IMR-90 (cell line): ENCODE measurements around the gene GALNT9.

Source experiments
- BHLHE40 ChIP-seq: fragments of 150-350 bp; IDR thresholded peaks from 2 replicates; pipeline ENCODE4 v1.6.1; 2016; ENCODE audit warnings: mild to moderate bottlenecking, low read depth, low read length
- CEBPB ChIP-seq: IDR thresholded peaks from 2 replicates; pipeline ENCODE4 v1.6.1; 2012; ENCODE audit warnings: low read depth, low read length, improper control_type of control experiment
- CTCF ChIP-seq: conservative IDR thresholded peaks from 2 replicates; pipeline ENCODE4 v1.5.1; 2012; ENCODE audit warnings: mild to moderate bottlenecking, low read depth, low read length, improper control_type of control experiment
- FOS ChIP-seq: fragments of 150-350 bp; IDR thresholded peaks from 2 replicates; pipeline ENCODE4 v1.6.1; 2016; ENCODE audit warnings: low read depth, low read length
- POLR2A ChIP-seq: IDR thresholded peaks from 2 replicates; pipeline ENCODE4 v1.6.1; 2012; ENCODE audit warnings: mild to moderate bottlenecking, low read depth, low read length
- RAD21 ChIP-seq: IDR thresholded peaks from 2 replicates; pipeline ENCODE4 v1.6.1; 2012; ENCODE audit warnings: low read length, improper control_type of control experiment
- RCOR1 ChIP-seq: IDR thresholded peaks from 2 replicates; pipeline ENCODE4 v1.6.1; 2012; ENCODE audit warnings: mild to moderate bottlenecking, low read length, improper control_type of control experiment; ENCODE audit not compliant: insufficient replicate concordance
- RFX5 ChIP-seq: IDR thresholded peaks from 2 replicates; pipeline ENCODE4 v1.8.0; 2012; ENCODE audit warnings: low read depth, mild to moderate bottlenecking, low read length, moderate library complexity
- SMC3 ChIP-seq: fragments of 150-350 bp; IDR thresholded peaks from 2 replicates; pipeline ENCODE4 v1.6.1; 2016; ENCODE audit warnings: low read depth, mild to moderate bottlenecking, antibody characterized with exemption, low read length, moderate library complexity
- USF2 ChIP-seq: fragments of 150-350 bp; IDR thresholded peaks from 2 replicates; pipeline ENCODE4 v1.6.1; 2017; ENCODE audit warnings: mild to moderate bottlenecking, antibody characterized with exemption, low read length, low read depth
- TF ChIP-seq, protein P1 (sequence below): fragments of 150-350 bp; IDR thresholded peaks from 2 replicates; pipeline ENCODE4 v1.6.1; 2016; ENCODE audit warnings: low read depth, mild to moderate bottlenecking, low read length, moderate library complexity, borderline replicate concordance

- no peak for TF ChIP-seq SMC3
- TF ChIP-seq, protein P1, sequence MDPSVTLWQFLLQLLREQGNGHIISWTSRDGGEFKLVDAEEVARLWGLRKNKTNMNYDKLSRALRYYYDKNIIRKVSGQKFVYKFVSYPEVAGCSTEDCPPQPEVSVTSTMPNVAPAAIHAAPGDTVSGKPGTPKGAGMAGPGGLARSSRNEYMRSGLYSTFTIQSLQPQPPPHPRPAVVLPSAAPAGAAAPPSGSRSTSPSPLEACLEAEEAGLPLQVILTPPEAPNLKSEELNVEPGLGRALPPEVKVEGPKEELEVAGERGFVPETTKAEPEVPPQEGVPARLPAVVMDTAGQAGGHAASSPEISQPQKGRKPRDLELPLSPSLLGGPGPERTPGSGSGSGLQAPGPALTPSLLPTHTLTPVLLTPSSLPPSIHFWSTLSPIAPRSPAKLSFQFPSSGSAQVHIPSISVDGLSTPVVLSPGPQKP: no peak
- TF ChIP-seq POLR2A: no peak
- TF ChIP-seq CTCF: no peak
- no peak for TF ChIP-seq CEBPB
- no peak for TF ChIP-seq USF2
- no peak for TF ChIP-seq RCOR1
- TF ChIP-seq RAD21: no peak
- no peak for TF ChIP-seq RFX5
- no peak for TF ChIP-seq FOS
- no peak for TF ChIP-seq BHLHE40
These were observed 85.6 kb downstream of the GALNT9 start for GRCh38 chr12:132243596-132244310.
